Spleen (tissue), 7 donors: ENCODE measurements around the gene PRKCH.
"Not testable (repeated sequence)": the region's sequence is repeated elsewhere in the genome, so short reads cannot be mapped to it uniquely, and the experiment has no call there.

Source experiments
- CTCF ChIP-seq, 11 experiments: fragments of 200-600 bp in 7 of 11; fragments of 450-650 bp in 4 of 11; sonication (generic) in 4 of 11; IDR thresholded peaks in 8 of 11; conservative IDR thresholded peaks in 3 of 11; 1 replicate in 7 of 11; 2 replicates in 4 of 11; pipeline versions ENCODE4 v1.4.0 to v1.8.0; 2016 to 2021; ENCODE audit warnings: antibody characterized with exemption in 11 of 11, inconsistent platforms in 4 of 11, mild to moderate bottlenecking in 1 of 11
- POLR2A ChIP-seq, 3 donors: fragments of 450-650 bp; IDR thresholded peaks; one replicate each; pipeline ENCODE4 v1.5.1; 2017; ENCODE audit warnings: antibody characterized with exemption in 3 of 3, mild to moderate bottlenecking in 1 of 3
- donor health status: DM: no; HTN: no; CAD: no; lungs with moderate emphysema.
- donor health status: DM: no; HTN: no; CAD: no.
- donor health status: DM: no; HTN: no; CAD: no.

DNA sequence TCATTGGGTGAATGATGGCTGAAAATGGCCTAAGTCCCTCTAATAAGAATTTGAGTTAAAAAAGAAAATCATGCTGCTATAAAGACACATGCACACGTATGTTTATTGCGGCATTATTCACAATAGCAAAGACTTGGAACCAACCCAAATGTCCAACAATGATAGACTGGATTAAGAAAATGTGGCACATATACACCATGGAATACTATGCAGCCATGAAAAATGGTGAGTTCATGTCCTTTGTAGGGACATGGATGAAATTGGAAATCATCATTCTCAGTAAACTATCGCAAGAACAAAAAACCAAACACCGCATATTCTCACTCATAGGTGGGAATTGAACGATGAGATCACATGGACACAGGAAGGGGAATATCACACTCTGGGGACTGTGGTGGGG, 208.0 kb downstream of the PRKCH start:
- TF ChIP-seq CTCF (IDR thresholded peaks at IDR 0.05 in 8 of 11, conservative IDR thresholded peaks at IDR 0.05 in 3 of 11); POLR2A (IDR thresholded peaks at IDR 0.05): not testable (repeated sequence)
